RKO (cell line): ENCODE data around the gene MDK.
"Not testable (repeated sequence)": the region's sequence is repeated elsewhere in the genome, so short reads cannot be mapped to it uniquely, and the experiment has no call there.

Experiments used
- DNase-seq: peaks from one replicate; pipeline ENCODE4 v3.0.0-alpha.2; 2016; ENCODE audit warnings: low spot score

MDK gene

DNA sequence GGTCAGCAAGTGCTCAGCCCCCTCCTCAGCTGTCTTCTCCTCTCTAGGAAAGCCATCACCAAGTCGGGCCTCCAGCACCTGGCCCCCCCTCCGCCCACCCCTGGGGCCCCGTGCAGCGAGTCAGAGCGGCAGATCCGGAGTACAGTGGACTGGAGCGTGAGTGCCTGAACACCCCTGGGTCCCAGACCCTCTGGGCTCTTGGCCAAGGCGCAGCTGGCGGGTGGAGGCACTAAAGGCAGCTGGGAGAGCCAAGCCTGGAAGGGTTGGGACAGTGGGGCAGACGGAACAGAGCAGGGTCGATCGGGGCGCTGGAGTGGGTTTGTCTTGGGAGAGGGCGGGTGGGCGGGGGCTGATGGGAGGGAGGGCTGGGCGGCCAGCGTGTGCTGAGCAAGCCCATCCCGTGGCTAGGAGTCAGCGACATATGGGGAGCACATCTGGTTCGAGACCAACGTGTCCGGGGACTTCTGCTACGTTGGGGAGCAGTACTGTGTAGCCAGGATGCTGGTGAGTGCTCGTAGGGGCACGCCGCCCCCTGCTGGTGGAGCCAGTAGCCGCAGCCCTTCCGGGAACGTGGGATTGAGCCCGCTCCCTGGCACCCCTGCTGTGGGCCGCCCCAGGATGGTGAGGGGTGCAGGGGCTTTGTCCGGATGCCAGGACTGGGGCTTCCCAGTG is 14.1 kb upstream of the MDK start:
- no peak for DNase-seq

GRCh38 chr11:46367916-46368267 is 13.6 kb upstream of the MDK start:
- no peak for DNase-seq

GRCh38 chr11:46369458-46370152 is 11.9 kb upstream of the MDK start:
- DNase-seq = peak; percentile 78

DNA sequence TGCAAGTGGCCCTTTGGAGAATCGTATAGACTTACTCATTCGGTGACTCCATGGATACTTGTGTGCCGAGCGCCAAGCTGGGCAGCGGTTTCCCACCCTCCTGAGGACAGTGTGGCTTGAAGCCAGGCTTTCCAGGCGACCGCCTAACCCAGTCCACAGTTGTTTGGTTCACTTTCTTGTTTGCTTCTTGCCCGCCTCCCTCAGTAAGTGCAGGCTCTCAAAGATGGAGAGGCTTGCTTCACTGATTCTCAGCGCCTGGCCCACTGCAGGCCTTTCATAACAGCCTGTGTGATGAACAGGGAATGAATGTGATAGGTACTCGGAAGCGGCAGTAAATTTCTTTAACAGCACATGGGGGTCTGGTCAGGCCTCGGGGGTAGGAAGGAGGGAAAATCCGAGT is 11.2 kb upstream of the MDK start:
- no peak for DNase-seq

DNA sequence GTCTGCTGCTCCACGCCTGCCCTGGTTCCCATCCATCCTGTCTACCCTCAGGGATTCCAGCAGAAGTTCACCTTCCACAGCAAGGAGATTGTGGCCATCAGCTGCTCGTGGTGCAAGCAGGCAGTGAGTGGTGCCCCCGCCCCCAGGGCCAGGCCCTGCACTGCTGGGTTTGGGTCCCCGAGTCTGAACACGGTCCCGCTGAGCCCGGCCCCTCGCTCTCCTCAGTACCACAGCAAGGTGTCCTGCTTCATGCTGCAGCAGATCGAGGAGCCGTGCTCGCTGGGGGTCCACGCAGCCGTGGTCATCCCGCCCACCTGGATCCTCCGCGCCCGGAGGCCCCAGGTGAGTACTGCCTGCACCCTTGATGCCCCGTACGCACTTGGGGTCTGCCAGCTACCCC is 10.2 kb upstream of the MDK start:
- DNase-seq = not testable (repeated sequence)

GRCh38 chr11:46372086-46372485 is 9.4 kb upstream of the MDK start:
- no peak for DNase-seq

GRCh38 chr11:46372501-46372900 is 9.0 kb upstream of the MDK start:
- not testable (repeated sequence) for DNase-seq

DNA sequence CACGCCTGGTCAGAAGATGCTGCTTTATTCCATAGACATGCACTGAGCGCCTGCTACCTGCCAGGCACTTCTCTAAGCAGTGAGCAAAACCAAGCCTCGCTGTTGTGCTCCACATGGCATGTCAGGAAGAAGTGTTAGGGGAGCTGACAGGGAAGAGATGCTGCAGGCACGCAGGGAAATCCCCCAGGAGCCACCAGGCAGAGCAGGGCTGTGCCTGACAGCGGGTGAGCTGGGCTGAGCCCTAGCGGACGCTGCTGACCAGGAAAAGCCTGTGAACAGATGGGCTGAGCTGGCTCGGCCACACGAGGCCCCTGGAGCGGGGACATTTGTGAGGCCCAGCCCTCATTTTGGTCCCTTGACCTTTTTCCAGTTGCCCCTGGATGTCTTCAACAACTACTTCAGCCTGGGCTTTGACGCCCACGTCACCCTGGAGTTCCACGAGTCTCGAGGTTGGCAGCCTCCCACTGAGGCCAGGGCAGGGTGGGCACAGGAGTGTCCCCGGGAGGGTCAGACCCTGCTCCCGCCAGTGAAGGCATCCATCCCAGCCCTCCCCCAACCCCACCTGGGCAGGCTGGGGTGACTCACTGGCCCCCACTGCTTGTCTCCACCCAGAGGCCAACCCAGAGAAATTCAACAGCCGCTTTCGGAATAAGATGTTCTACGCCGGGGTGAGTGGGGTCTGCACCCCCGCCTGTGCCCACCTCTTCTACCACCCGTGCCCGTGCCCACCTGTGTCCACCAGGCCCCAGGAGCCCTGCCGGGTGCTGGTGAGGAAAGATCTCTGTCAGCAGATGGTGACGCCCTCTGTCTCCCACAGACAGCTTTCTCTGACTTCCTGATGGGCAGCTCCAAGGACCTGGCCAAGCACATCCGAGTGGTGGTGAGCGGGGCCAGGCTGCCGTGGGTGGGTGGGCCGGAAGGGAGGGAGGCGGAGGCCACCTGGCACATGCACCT is 7.4 kb upstream of the MDK start:
- DNase-seq = no peak

DNA sequence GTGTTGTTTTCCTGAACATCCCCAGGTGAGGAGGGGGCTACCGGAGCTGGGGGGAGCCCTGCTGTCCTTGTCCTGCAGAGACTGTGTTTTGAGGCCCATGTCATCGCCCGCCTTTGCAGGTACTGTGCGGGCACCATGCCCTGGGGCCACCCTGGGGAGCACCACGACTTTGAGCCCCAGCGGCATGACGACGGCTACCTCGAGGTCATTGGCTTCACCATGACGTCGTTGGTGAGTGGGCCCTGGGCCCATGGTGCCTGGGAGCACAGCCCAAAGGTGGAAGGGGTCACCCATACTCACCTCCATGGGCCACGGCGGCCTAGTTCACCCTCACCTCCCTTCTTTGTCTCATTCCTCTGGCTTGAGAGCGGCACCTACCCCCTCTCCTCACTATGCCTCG is 6.7 kb upstream of the MDK start:
- no peak for DNase-seq

GRCh38 chr11:46375392-46376101 is 5.9 kb upstream of the MDK start:
- no peak for DNase-seq

DNA sequence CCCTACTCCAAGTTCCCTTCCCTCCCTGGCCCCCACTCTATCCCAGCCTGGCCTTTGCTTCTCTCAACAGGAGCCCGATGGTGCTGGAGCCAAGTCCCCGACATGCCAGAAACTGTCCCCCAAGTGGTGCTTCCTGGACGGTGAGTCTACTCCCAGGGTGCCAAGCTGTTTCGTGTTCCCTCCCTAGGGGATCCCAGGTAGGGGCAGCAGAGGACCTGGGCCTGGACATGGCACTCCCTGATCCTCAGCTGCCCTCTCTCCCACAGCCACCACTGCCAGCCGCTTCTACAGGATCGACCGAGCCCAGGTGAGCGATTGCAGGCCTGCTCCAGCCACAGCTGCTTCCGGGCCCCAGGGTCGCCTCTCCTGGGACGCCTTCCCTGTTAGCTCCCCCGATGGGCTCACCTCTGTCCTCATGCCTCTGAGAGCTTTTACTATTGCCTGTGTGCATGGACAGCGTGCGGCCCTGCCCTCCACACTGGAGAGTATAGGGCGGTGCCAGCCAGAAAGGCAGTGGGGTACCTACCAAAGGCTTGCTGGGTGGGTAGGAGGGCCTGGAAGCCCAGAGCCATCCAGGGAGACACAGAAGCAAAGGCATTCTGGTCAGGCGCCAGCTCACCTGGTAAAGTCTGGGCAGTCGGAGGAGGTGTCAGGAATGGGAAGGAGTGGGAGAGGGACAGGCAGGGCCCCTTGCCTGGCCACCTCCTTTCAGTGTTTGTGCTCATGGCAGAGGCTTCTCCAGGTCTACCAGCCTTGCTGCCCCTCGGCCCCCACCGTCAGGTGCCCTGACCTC is 5.0 kb upstream of the MDK start:
- DNase-seq = no peak

DNA sequence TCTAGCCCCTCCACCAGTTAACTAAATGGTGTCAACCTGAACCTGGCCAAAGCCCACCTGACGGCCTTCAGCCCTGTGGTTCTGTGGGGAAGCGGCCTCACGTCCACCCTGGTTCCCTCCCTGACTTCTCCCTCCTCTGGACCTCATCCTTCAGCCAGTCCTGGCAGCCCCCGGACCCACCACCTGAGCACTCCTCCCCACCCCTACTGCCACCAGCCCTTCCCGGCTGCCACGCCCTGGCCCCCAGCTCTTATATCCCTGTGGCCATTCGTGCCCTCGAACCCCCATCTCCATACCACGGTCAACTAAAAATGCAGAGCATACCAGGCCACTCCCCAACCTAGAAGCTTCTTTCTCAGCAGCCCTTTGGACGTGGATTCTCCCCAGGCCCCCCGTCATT is 4.2 kb upstream of the MDK start:
- DNase-seq = no peak

- no peak for DNase-seq
These were observed 3.6 kb upstream of the MDK start for GRCh38 chr11:46377831-46378230.

- no peak for DNase-seq
These were observed 3.2 kb upstream of the MDK start for GRCh38 chr11:46378296-46378695.

DNA sequence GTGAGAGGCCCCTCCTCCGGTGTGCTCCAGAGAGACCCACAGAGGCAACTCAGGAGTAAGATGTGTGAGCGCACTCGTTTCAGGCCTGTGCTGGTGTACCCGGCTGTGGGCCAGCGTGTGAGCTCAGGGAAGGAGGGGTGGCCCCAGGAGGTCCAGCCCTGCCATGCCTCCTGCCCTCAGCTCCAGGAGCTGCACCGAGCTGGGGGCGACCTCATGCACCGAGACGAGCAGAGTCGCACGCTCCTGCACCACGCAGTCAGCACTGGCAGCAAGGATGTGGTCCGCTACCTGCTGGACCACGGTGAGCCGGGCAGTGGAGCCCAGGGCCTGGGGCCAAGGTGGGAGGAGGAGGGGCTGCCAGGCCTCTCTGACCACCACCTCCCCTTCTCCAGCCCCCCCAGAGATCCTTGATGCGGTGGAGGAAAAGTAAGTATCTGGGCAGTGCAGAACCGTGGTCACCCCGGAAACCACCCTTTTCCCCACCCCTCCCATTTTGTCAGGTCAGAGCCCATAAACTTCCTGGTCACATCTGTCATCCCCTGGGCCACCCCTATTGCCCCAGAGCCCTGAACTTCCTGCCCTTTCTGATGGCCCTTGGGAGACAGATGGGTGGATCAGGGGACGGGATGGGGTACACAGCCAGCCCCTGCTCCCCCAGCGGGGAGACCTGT is 2.5 kb upstream of the MDK start:
- no peak for DNase-seq

- DNase-seq = not testable (repeated sequence)
These were observed 1.8 kb upstream of the MDK start for GRCh38 chr11:46379482-46380293.

GRCh38 chr11:46380340-46381047 is 975 bp upstream of the MDK start:
- DNase-seq = peak; percentile 72

DNA sequence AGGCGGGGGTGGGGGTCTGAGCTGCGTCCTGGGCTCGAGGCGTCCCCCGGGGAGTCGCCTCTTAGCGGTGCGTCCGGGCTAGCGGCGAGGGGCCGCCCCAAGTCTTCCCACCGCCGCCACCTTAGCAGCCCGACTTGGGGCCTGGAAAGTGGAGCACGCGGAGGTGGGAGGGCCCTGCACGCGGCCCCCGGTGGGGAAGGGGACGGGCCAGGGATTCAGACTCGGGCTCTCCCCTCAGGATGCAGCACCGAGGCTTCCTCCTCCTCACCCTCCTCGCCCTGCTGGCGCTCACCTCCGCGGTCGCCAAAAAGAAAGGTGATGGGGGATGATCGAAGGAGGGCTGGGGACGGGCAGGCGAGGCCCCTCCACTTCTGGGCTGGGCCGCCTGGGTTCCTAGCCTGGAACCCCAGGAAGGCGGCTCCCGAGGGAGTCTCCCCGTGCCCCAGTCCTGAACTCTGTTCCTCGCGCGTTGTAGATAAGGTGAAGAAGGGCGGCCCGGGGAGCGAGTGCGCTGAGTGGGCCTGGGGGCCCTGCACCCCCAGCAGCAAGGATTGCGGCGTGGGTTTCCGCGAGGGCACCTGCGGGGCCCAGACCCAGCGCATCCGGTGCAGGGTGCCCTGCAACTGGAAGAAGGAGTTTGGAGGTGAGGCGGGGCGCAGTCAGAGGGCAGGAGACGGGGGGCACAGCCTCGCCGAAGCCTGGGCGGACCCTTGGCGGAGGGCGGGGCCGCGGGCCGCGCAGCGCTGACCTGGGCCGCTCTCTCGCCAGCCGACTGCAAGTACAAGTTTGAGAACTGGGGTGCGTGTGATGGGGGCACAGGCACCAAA is 563 bp downstream of the MDK start:
- DNase-seq = peak; percentile 48
